HepG2 (cell line): ENCODE results near the gene SAP25. TPM values are rescaled to one million over a fixed set of nuclear protein-coding genes. Genes with fewer than 3 reads are reported as not detected.

Source experiments
- ATF7 ChIP-seq, 2 experiments: fragments of 450-650 bp in 1 of 2; sonication (generic) in 1 of 2; formaldehyde crosslinking in 1 of 2; IDR thresholded peaks; 2 replicates each; pipeline versions ENCODE4 v1.4.0 to v1.6.1; 2016 to 2020; ENCODE audit warnings: antibody characterized with exemption in 1 of 2, mild to moderate bottlenecking in 1 of 2, missing genetic modification reagents in 1 of 2
- CREB1 ChIP-seq, 2 experiments: fragments of 450-650 bp in 1 of 2; IDR thresholded peaks; 2 replicates each; pipeline ENCODE4 v1.6.1; 2016 to 2017; ENCODE audit warnings: control low read depth in 1 of 2, mild to moderate bottlenecking in 1 of 2, missing compliant biosample characterization in 1 of 2, missing genetic modification characterization in 1 of 2
- FOXK1 ChIP-seq: sonication (generic); formaldehyde crosslinking; IDR thresholded peaks from 2 replicates; pipeline ENCODE4 v1.4.0; 2020; ENCODE audit warnings: low read depth, missing genetic modification reagents, borderline replicate concordance
- ISL2 ChIP-seq: sonication (generic); formaldehyde crosslinking; IDR thresholded peaks from 2 replicates; pipeline ENCODE4 v1.5.0; 2020; ENCODE audit warnings: missing genetic modification reagents
- MED13 ChIP-seq: sonication (generic); formaldehyde crosslinking; IDR thresholded peaks from 2 replicates; pipeline ENCODE4 v1.5.0; 2020; ENCODE audit warnings: missing genetic modification reagents
- PHF21A ChIP-seq: sonication (generic); formaldehyde crosslinking; IDR thresholded peaks from 2 replicates; pipeline ENCODE4 v1.5.0; 2020; ENCODE audit warnings: mild to moderate bottlenecking, missing genetic modification reagents
- SKI ChIP-seq: fragments of 450-650 bp; IDR thresholded peaks from one replicate; pipeline ENCODE4 v1.6.1; 2018; ENCODE audit warnings: mild to moderate bottlenecking; ENCODE audit not compliant: partially characterized antibody
- SMAD1 ChIP-seq: sonication (generic); formaldehyde crosslinking; IDR thresholded peaks from 2 replicates; pipeline ENCODE4 v1.4.0; 2020; ENCODE audit warnings: missing genetic modification reagents, low read depth, mild to moderate bottlenecking, borderline replicate concordance
- SP2 ChIP-seq: sonication (generic); formaldehyde crosslinking; IDR thresholded peaks from 2 replicates; pipeline ENCODE4 v1.5.1; 2020; ENCODE audit warnings: mild to moderate bottlenecking, missing genetic modification reagents
- SRSF4 ChIP-seq: fragments of 200-400 bp; formaldehyde crosslinking; IDR thresholded peaks from one replicate; pipeline ENCODE4 v1.6.1; 2018; ENCODE audit warnings: mild to moderate bottlenecking, low read depth, low read length, moderate library complexity; ENCODE audit not compliant: poor library complexity, severe bottlenecking
- YEATS2 ChIP-seq: sonication (generic); formaldehyde crosslinking; IDR thresholded peaks from 2 replicates; pipeline ENCODE4 v1.4.0; 2020; ENCODE audit warnings: missing genetic modification reagents, borderline replicate concordance
- YEATS4 ChIP-seq: sonication (generic); formaldehyde crosslinking; IDR thresholded peaks from 2 replicates; pipeline ENCODE4 v1.4.0; 2020; ENCODE audit warnings: missing genetic modification reagents, borderline replicate concordance
- ZFP41 ChIP-seq: sonication (generic); formaldehyde crosslinking; IDR thresholded peaks from 2 replicates; pipeline ENCODE4 v1.4.0; 2020; ENCODE audit warnings: mild to moderate bottlenecking, missing genetic modification reagents, borderline replicate concordance
- ZFX ChIP-seq: sonication (generic); formaldehyde crosslinking; IDR thresholded peaks from 2 replicates; pipeline ENCODE4 v1.4.0; 2020; ENCODE audit warnings: mild to moderate bottlenecking, low read depth, missing genetic modification reagents, moderate library complexity
- polyA plus RNA-seq, 8 experiments: library from polyadenylated mRNA; depleted of rRNA in 3 of 8; stranded (reverse) in 7 of 8; unstranded in 1 of 8; fragments of >200 nt; fragmentation: Illumina TruSeq in 4 of 8; extraction: Trizol in 4 of 8; gene quantifications; 2 replicates each; pipeline versions ENCODE4 v1.2.1 to v1.2.3, GENCODE V29; 2011 to 2016; ENCODE audit warnings: low read depth in 4 of 8, missing spikeins in 1 of 8, mixed read lengths in 1 of 8; ENCODE audit not compliant: insufficient read depth in 1 of 8
- total RNA-seq, 5 experiments: library from RNA; depleted of rRNA; stranded (reverse); fragments of >200 nt; fragmentation: Illumina TruSeq; extraction: Trizol; gene quantifications; 2 replicates each; pipeline ENCODE4 v1.2.3, GENCODE V29; 2016; ENCODE audit warnings: low read depth in 1 of 5
- TF ChIP-seq, protein P1 (sequence below): IDR thresholded peaks from 2 replicates; pipeline ENCODE4 v1.6.1; 2016; ENCODE audit warnings: missing genetic modification reagents, missing compliant biosample characterization
- TF ChIP-seq, protein P2 (sequence below): IDR thresholded peaks from 2 replicates; pipeline ENCODE4 v1.6.1; 2012; ENCODE audit warnings: inconsistent platforms
- TF ChIP-seq, protein P3 (sequence below): sonication (generic); formaldehyde crosslinking; conservative IDR thresholded peaks from 2 replicates; pipeline ENCODE4 v1.8.0; 2022; ENCODE audit warnings: mild to moderate bottlenecking, moderate library complexity, missing genetic modification reagents
- TF ChIP-seq, protein P4 (sequence below): sonication (generic); formaldehyde crosslinking; IDR thresholded peaks from 2 replicates; pipeline ENCODE4 v1.4.0; 2020; ENCODE audit warnings: missing genetic modification reagents, borderline replicate concordance

Gene SAP25
- total and polyA plus RNA-seq, 2 of the 13 experiments (the other 11 are each of a cell fraction or from before 2014, with no cell fraction given) = 0.15 to 0.20 TPM

DNA sequence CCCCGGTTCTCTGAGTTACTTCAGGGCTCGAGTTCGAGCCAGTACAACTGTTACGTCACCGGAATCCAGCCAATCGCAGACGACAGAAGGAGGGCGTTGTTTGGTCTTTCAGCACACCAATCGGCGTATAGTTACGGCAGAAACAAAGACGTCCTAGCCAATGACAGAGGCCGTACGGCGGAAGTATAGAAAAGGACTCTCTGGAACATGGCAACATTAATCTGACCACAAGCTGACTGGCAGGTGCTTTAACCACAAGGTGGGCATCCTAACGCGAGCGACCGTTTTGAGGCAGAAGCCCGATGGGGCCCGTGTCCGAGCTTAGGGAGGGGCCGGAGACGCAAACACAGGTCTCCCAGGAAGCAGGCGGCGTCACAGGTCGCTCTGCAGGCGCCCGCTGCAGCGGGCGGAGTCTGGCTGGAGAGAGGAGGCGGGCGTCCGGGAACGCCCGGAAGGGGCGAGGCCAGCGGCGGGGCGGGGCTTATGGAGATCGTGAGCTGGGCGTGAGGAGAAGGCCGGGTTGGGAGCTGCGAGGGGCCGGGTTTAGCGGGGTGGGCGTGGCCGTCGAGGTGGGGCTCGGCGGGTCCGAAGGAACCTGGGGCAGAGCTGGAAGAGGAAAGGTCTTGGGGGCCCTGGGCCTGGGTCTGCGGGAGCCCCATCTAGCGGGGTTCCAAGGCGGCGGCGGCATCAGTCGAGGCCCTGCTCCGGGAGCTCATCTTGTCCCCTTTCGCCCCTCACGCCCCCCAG is 38.5 kb upstream of the SAP25 start, which contains the start of gene MOSPD3 (continued):
- TF ChIP-seq, protein P1, sequence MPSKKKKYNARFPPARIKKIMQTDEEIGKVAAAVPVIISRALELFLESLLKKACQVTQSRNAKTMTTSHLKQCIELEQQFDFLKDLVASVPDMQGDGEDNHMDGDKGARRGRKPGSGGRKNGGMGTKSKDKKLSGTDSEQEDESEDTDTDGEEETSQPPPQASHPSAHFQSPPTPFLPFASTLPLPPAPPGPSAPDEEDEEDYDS (CRISPR knock-in tag) = peak; percentile 13; the same call in 1 of the 2 replicates
- TF ChIP-seq MED13 (CRISPR knock-in tag) = no peak
- no peak for TF ChIP-seq PHF21A (CRISPR knock-in tag)
- TF ChIP-seq SMAD1 (CRISPR knock-in tag) = 0 out of 2 replicates have a peak, but pooled peaks have one; percentile 3
- TF ChIP-seq, protein P2, sequence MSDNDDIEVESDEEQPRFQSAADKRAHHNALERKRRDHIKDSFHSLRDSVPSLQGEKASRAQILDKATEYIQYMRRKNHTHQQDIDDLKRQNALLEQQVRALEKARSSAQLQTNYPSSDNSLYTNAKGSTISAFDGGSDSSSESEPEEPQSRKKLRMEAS = peak; percentile 51; the same call in 1 of the 2 replicates
- TF ChIP-seq ZFX (CRISPR knock-in tag) = peak; percentile 1; the same call in 1 of the 2 replicates
- TF ChIP-seq, protein P3, sequence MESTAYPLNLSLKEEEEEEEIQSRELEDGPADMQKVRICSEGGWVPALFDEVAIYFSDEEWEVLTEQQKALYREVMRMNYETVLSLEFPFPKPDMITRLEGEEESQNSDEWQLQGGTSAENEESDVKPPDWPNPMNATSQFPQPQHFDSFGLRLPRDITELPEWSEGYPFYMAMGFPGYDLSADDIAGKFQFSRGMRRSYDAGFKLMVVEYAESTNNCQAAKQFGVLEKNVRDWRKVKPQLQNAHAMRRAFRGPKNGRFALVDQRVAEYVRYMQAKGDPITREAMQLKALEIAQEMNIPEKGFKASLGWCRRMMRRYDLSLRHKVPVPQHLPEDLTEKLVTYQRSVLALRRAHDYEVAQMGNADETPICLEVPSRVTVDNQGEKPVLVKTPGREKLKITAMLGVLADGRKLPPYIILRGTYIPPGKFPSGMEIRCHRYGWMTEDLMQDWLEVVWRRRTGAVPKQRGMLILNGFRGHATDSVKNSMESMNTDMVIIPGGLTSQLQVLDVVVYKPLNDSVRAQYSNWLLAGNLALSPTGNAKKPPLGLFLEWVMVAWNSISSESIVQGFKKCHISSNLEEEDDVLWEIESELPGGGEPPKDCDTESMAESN (CRISPR knock-in tag) = peak; percentile 60; the same call in 1 of the 2 replicates
- peak; percentile 19 for TF ChIP-seq SKI
- peak; percentile 93 for TF ChIP-seq ATF7 (IDR thresholded peaks at IDR 0.05)
- no peak for TF ChIP-seq ATF7 (CRISPR knock-in tag; IDR thresholded peaks at IDR 0.05)
- 0 out of 2 replicates have a peak, but pooled peaks have one; percentile 42 for TF ChIP-seq YEATS4 (CRISPR knock-in tag)
- no peak for TF ChIP-seq ZFP41 (CRISPR knock-in tag)
- TF ChIP-seq, protein P4, sequence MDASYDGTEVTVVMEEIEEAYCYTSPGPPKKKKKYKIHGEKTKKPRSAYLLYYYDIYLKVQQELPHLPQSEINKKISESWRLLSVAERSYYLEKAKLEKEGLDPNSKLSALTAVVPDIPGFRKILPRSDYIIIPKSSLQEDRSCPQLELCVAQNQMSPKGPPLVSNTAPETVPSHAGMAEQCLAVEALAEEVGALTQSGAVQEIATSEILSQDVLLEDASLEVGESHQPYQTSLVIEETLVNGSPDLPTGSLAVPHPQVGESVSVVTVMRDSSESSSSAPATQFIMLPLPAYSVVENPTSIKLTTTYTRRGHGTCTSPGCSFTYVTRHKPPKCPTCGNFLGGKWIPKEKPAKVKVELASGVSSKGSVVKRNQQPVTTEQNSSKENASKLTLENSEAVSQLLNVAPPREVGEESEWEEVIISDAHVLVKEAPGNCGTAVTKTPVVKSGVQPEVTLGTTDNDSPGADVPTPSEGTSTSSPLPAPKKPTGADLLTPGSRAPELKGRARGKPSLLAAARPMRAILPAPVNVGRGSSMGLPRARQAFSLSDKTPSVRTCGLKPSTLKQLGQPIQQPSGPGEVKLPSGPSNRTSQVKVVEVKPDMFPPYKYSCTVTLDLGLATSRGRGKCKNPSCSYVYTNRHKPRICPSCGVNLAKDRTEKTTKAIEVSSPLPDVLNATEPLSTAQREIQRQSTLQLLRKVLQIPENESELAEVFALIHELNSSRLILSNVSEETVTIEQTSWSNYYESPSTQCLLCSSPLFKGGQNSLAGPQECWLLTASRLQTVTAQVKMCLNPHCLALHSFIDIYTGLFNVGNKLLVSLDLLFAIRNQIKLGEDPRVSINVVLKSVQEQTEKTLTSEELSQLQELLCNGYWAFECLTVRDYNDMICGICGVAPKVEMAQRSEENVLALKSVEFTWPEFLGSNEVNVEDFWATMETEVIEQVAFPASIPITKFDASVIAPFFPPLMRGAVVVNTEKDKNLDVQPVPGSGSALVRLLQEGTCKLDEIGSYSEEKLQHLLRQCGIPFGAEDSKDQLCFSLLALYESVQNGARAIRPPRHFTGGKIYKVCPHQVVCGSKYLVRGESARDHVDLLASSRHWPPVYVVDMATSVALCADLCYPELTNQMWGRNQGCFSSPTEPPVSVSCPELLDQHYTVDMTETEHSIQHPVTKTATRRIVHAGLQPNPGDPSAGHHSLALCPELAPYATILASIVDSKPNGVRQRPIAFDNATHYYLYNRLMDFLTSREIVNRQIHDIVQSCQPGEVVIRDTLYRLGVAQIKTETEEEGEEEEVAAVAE = no peak
- TF ChIP-seq FOXK1 = peak; percentile 25; the same call in 1 of the 2 replicates
- TF ChIP-seq SRSF4 = no peak
- TF ChIP-seq ISL2 (CRISPR knock-in tag) = no peak; the same call in 1 of the 2 replicates
- peak; percentile 98 for TF ChIP-seq CREB1 (IDR thresholded peaks at IDR 0.05)
- TF ChIP-seq CREB1 (CRISPR knock-in tag; IDR thresholded peaks at IDR 0.05) = peak; percentile 93
- peak; percentile 80 for TF ChIP-seq SP2 (CRISPR knock-in tag)
- peak; percentile 71; the same call in 1 of the 2 replicates for TF ChIP-seq YEATS2 (CRISPR knock-in tag)
